ENCODE results near the gene ANKRD63.

- TF ChIP-seq CTCF (IDR thresholded peaks at IDR 0.05) (no peak), POLR2AphosphoS5 (IDR thresholded peaks at IDR 0.05; ENCODE audit: low read depth, low read length) (no peak)
These were observed 19.7 kb downstream of the ANKRD63 start for GRCh38 chr15:40263024-40263754.
